Measurements from ENCODE around the gene GLCE. TPM values are rescaled to one million over a fixed set of nuclear protein-coding genes. Genes with fewer than 3 reads are reported as not detected.

The GLCE gene
- total RNA-seq, 2 donors from 2014 or later, result 3.9 to 4.2 TPM

GRCh38 chr15:69234676-69235075, 74.2 kb downstream of the GLCE start:
- Mint-ChIP-seq H3K9me3 (peaks cover 3 to 4% of the 10 kb centered on the region in 2 donors), H3K4me1 (ENCODE audit: low read depth) (peaks cover 10% of the 10 kb centered on the region), H3K36me3 (ENCODE audit: insufficient read depth in 2 of 2) (peaks cover 0 to 1% of the 10 kb centered on the region in 2 donors), H3K27ac (no peak overlapping the region), H3K4me3 (no peak overlapping the region), H3K27me3 (ENCODE audit: low read depth) (no peaks in the 10 kb centered on the region)
- DNase-seq (no peak), ATAC-seq (replicated peaks in 1 of 2) (no peak)

GRCh38 chr15:69236505-69236904, 76.1 kb downstream of the GLCE start:
- H3K4me1 Mint-ChIP-seq (ENCODE audit: low read depth), result peaks cover 10% of the 10 kb centered on the region
- peaks cover 3 to 4% of the 10 kb centered on the region in 2 donors for H3K9me3 Mint-ChIP-seq
- H3K27ac Mint-ChIP-seq, result no peak overlapping the region
- ATAC-seq (replicated peaks in 1 of 2), result no peak
- DNase-seq, result no peak
- peaks cover 0 to 3% of the 10 kb centered on the region in 2 donors for H3K36me3 Mint-ChIP-seq (ENCODE audit: insufficient read depth in 2 of 2)
- no peaks in the 10 kb centered on the region for H3K27me3 Mint-ChIP-seq (ENCODE audit: low read depth)
- no peak overlapping the region for H3K4me3 Mint-ChIP-seq

GRCh38 chr15:69237718-69238117, 77.3 kb downstream of the GLCE start:
- ATAC-seq (replicated peaks in 1 of 2) (no peak), DNase-seq (no peak)
- Mint-ChIP-seq H3K4me1 (ENCODE audit: low read depth) (peaks cover under 1% of the 10 kb centered on the region), H3K9me3 (peaks cover 3 to 4% of the 10 kb centered on the region in 2 donors), H3K36me3 (ENCODE audit: insufficient read depth in 2 of 2) (peaks cover 0 to 3% of the 10 kb centered on the region in 2 donors), H3K27me3 (ENCODE audit: low read depth) (no peaks in the 10 kb centered on the region), H3K27ac (no peak overlapping the region), H3K4me3 (no peak overlapping the region)

- H3K4me3 Mint-ChIP-seq, result no peak overlapping the region
- H3K9me3 Mint-ChIP-seq, result no peaks in the 10 kb centered on the region
- no peaks in the 10 kb centered on the region for H3K4me1 Mint-ChIP-seq (ENCODE audit: low read depth)
- no peak for DNase-seq
- no peaks in the 10 kb centered on the region for H3K27me3 Mint-ChIP-seq (ENCODE audit: low read depth)
- ATAC-seq (replicated peaks in 1 of 2), result no peak
- H3K27ac Mint-ChIP-seq, result no peak overlapping the region
- peaks cover 0 to 1% of the 10 kb centered on the region in 2 donors for H3K36me3 Mint-ChIP-seq (ENCODE audit: insufficient read depth in 2 of 2)
These were observed 84.4 kb downstream of the GLCE start for GRCh38 chr15:69244798-69245197.

GRCh38 chr15:69253156-69253555, 92.7 kb downstream of the GLCE start:
- Mint-ChIP-seq H3K27me3 (ENCODE audit: low read depth) (no peaks in the 10 kb centered on the region), H3K36me3 (ENCODE audit: insufficient read depth in 2 of 2) (no peaks in the 10 kb centered on the region), H3K9me3 (no peaks in the 10 kb centered on the region), H3K4me1 (ENCODE audit: low read depth) (peaks cover 7% of the 10 kb centered on the region), H3K27ac (no peak overlapping the region), H3K4me3 (no peak overlapping the region)
- ATAC-seq (replicated peaks in 1 of 2) (no peak), DNase-seq (no peak)

GRCh38 chr15:69265347-69265955, 105.0 kb downstream of the GLCE start:
- DNase-seq, result no peak

GRCh38 chr15:69271217-69271616, 110.8 kb downstream of the GLCE start:
- ATAC-seq (replicated peaks in 1 of 2) (no peak), DNase-seq (no peak)
- Mint-ChIP-seq H3K36me3 (ENCODE audit: insufficient read depth in 2 of 2) (no peaks in the 10 kb centered on the region), H3K27me3 (ENCODE audit: low read depth) (peaks cover 13% of the 10 kb centered on the region), H3K4me1 (ENCODE audit: low read depth) (no peaks in the 10 kb centered on the region), H3K9me3 (no peaks in the 10 kb centered on the region), H3K4me3 (no peak overlapping the region), H3K27ac (no peak overlapping the region)

More at GRCh38 chr15:69265347-69265955, 105.0 kb downstream of the GLCE start:
- H3K27ac Mint-ChIP-seq, result no peak overlapping the region
- H3K4me1 Mint-ChIP-seq (ENCODE audit: low read depth), result no peaks in the 10 kb centered on the region
- no peaks in the 10 kb centered on the region for H3K27me3 Mint-ChIP-seq (ENCODE audit: low read depth)
- no peaks in the 10 kb centered on the region for H3K9me3 Mint-ChIP-seq
- ATAC-seq (replicated peaks in 1 of 2), result no peak
- H3K36me3 Mint-ChIP-seq (ENCODE audit: insufficient read depth in 2 of 2), result no peaks in the 10 kb centered on the region
- no peak overlapping the region for H3K4me3 Mint-ChIP-seq

GRCh38 chr15:69272139-69272538, 111.7 kb downstream of the GLCE start:
- Mint-ChIP-seq H3K27ac (no peak overlapping the region), H3K9me3 (no peaks in the 10 kb centered on the region), H3K4me3 (no peak overlapping the region), H3K36me3 (ENCODE audit: insufficient read depth in 2 of 2) (no peaks in the 10 kb centered on the region), H3K27me3 (ENCODE audit: low read depth) (peaks cover 13% of the 10 kb centered on the region), H3K4me1 (ENCODE audit: low read depth) (no peaks in the 10 kb centered on the region)
- ATAC-seq (replicated peaks in 1 of 2) (no peak), DNase-seq (no peak)

GRCh38 chr15:69272891-69273290, 112.5 kb downstream of the GLCE start:
- Mint-ChIP-seq H3K4me1 (ENCODE audit: low read depth) (no peaks in the 10 kb centered on the region), H3K9me3 (no peaks in the 10 kb centered on the region), H3K27ac (no peak overlapping the region), H3K27me3 (ENCODE audit: low read depth) (peaks cover 13% of the 10 kb centered on the region), H3K36me3 (ENCODE audit: insufficient read depth in 2 of 2) (no peaks in the 10 kb centered on the region), H3K4me3 (no peak overlapping the region)
- DNase-seq, result no peak
- ATAC-seq (replicated peaks in 1 of 2), result no peak

GRCh38 chr15:69275074-69275670, 114.7 kb downstream of the GLCE start:
- no peak overlapping the region for H3K4me3 Mint-ChIP-seq
- ATAC-seq (replicated peaks in 1 of 2) (no peak), DNase-seq (no peak)
- H3K36me3 Mint-ChIP-seq (ENCODE audit: insufficient read depth in 2 of 2), result no peaks in the 10 kb centered on the region
- no peaks in the 10 kb centered on the region for H3K9me3 Mint-ChIP-seq
- peaks cover 13% of the 10 kb centered on the region for H3K27me3 Mint-ChIP-seq (ENCODE audit: low read depth)
- H3K27ac Mint-ChIP-seq, result no peak overlapping the region
- no peaks in the 10 kb centered on the region for H3K4me1 Mint-ChIP-seq (ENCODE audit: low read depth)

GRCh38 chr15:69275933-69276560, 115.6 kb downstream of the GLCE start:
- Mint-ChIP-seq H3K4me1 (ENCODE audit: low read depth) (no peaks in the 10 kb centered on the region), H3K27ac (no peak overlapping the region), H3K4me3 (no peak overlapping the region), H3K27me3 (ENCODE audit: low read depth) (peaks cover 13% of the 10 kb centered on the region), H3K36me3 (ENCODE audit: insufficient read depth in 2 of 2) (no peaks in the 10 kb centered on the region), H3K9me3 (no peaks in the 10 kb centered on the region)
- DNase-seq (no peak), ATAC-seq (replicated peaks in 1 of 2) (no peak)

GRCh38 chr15:69277316-69277715, 116.9 kb downstream of the GLCE start:
- Mint-ChIP-seq H3K36me3 (ENCODE audit: insufficient read depth in 2 of 2) (no peaks in the 10 kb centered on the region), H3K9me3 (no peaks in the 10 kb centered on the region), H3K27ac (no peak overlapping the region), H3K4me3 (no peak overlapping the region), H3K27me3 (ENCODE audit: low read depth) (peaks cover 13% of the 10 kb centered on the region), H3K4me1 (ENCODE audit: low read depth) (no peaks in the 10 kb centered on the region)
- DNase-seq (no peak), ATAC-seq (replicated peaks in 1 of 2) (no peak)

- no peaks in the 10 kb centered on the region for H3K9me3 Mint-ChIP-seq
- no peaks in the 10 kb centered on the region for H3K4me1 Mint-ChIP-seq (ENCODE audit: low read depth)
- no peak for DNase-seq
- no peak for ATAC-seq (replicated peaks in 1 of 2)
- no peak overlapping the region for H3K27ac Mint-ChIP-seq
- H3K36me3 Mint-ChIP-seq (ENCODE audit: insufficient read depth in 2 of 2), result no peaks in the 10 kb centered on the region
- no peak overlapping the region for H3K4me3 Mint-ChIP-seq
- H3K27me3 Mint-ChIP-seq (ENCODE audit: low read depth), result peaks cover 13% of the 10 kb centered on the region
These were observed 119.2 kb downstream of the GLCE start for GRCh38 chr15:69279636-69280035.
